A549 (cell line): ENCODE data around the gene FBXW5.

Experiments
- CHD2 ChIP-seq: fragments of 150-350 bp; IDR thresholded peaks from 2 replicates; pipeline ENCODE4 v1.6.1; 2014; ENCODE audit warnings: low read length; ENCODE audit not compliant: partially characterized antibody
- EP300 ChIP-seq, 2 experiments: fragments of >200 bp; sonication (Bioruptor Twin); formaldehyde crosslinking; IDR thresholded peaks; 2 replicates in 1 of 2; 3 replicates in 1 of 2; pipeline ENCODE4 v1.6.1; 2016 to 2017
- POLR2A ChIP-seq: IDR thresholded peaks from 2 replicates; pipeline ENCODE4 v1.6.1; 2012; ENCODE audit warnings: mild to moderate bottlenecking, low read length
- ZFP36 ChIP-seq: fragments of 450-650 bp; IDR thresholded peaks from 2 replicates; pipeline ENCODE4 v1.6.1; 2014; ENCODE audit warnings: borderline replicate concordance; ENCODE audit not compliant: partially characterized antibody
- TF ChIP-seq, protein P1 (sequence below): fragments of >200 bp; sonication (Bioruptor Twin); formaldehyde crosslinking; IDR thresholded peaks from 3 replicates; pipeline ENCODE4 v1.5.1; 2016
- TF ChIP-seq, protein P2 (sequence below): fragments of 200-600 bp; sonication (generic); IDR thresholded peaks from 2 replicates; pipeline ENCODE4 v1.6.1; 2016; ENCODE audit warnings: antibody characterized with exemption, mild to moderate bottlenecking, moderate library complexity

DNA sequence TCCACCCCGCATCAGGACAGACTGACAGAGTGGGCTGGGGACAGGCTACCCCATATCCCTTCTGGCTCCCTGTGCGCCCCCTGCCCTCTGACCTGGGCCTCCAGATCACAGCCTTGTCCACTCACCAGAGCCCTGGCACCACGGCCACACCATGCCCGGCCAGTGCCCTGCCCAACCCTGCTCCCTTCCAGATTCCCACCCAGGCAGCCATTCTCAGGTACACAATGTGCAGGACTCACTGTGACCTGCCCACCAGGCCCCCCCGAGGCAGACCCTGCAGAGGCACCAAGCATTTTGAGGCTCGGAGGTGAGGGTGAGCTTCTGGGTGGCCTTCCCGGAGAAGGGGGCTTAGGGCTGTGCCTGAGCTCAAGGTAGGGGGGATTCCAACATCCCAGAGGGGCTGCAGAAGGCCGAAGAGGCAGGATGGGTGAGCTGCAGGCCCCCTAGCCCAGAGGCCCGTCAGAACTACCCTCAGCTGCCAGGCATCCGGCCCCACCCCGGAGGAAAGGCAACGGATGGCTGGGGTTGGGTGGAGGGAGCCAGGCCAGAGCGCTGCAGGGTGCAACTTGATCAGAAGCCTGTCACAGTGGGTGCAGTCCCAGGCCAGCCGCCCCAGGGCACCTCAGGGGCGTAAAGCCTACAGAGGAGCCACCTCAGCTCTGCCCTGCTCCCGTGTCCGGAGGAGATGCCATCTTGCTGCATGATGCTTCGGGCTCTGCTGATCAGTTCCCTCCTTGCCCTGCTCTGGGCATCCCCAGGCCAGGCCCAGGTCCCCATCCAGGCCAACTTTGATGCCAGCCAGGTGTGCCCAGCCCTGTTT is 37.9 kb upstream of the FBXW5 start, which contains the start of gene LCNL1:
- TF ChIP-seq EP300 (IDR thresholded peaks at IDR 0.05): no peak
- no peak for TF ChIP-seq POLR2A
- no peak for TF ChIP-seq ZFP36
- TF ChIP-seq, protein P1, sequence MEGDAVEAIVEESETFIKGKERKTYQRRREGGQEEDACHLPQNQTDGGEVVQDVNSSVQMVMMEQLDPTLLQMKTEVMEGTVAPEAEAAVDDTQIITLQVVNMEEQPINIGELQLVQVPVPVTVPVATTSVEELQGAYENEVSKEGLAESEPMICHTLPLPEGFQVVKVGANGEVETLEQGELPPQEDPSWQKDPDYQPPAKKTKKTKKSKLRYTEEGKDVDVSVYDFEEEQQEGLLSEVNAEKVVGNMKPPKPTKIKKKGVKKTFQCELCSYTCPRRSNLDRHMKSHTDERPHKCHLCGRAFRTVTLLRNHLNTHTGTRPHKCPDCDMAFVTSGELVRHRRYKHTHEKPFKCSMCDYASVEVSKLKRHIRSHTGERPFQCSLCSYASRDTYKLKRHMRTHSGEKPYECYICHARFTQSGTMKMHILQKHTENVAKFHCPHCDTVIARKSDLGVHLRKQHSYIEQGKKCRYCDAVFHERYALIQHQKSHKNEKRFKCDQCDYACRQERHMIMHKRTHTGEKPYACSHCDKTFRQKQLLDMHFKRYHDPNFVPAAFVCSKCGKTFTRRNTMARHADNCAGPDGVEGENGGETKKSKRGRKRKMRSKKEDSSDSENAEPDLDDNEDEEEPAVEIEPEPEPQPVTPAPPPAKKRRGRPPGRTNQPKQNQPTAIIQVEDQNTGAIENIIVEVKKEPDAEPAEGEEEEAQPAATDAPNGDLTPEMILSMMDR: no peak
- TF ChIP-seq, protein P2, sequence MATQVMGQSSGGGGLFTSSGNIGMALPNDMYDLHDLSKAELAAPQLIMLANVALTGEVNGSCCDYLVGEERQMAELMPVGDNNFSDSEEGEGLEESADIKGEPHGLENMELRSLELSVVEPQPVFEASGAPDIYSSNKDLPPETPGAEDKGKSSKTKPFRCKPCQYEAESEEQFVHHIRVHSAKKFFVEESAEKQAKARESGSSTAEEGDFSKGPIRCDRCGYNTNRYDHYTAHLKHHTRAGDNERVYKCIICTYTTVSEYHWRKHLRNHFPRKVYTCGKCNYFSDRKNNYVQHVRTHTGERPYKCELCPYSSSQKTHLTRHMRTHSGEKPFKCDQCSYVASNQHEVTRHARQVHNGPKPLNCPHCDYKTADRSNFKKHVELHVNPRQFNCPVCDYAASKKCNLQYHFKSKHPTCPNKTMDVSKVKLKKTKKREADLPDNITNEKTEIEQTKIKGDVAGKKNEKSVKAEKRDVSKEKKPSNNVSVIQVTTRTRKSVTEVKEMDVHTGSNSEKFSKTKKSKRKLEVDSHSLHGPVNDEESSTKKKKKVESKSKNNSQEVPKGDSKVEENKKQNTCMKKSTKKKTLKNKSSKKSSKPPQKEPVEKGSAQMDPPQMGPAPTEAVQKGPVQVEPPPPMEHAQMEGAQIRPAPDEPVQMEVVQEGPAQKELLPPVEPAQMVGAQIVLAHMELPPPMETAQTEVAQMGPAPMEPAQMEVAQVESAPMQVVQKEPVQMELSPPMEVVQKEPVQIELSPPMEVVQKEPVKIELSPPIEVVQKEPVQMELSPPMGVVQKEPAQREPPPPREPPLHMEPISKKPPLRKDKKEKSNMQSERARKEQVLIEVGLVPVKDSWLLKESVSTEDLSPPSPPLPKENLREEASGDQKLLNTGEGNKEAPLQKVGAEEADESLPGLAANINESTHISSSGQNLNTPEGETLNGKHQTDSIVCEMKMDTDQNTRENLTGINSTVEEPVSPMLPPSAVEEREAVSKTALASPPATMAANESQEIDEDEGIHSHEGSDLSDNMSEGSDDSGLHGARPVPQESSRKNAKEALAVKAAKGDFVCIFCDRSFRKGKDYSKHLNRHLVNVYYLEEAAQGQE: no peak
- no peak for TF ChIP-seq CHD2
